GDM1 (cell line): ENCODE data around the gene MTMR3.

ENCODE experiments used
- DNase-seq: peaks from one replicate; lab custom pipeline; 2025; lab: John Stamatoyannopoulos, UW

Gene MTMR3

DNA sequence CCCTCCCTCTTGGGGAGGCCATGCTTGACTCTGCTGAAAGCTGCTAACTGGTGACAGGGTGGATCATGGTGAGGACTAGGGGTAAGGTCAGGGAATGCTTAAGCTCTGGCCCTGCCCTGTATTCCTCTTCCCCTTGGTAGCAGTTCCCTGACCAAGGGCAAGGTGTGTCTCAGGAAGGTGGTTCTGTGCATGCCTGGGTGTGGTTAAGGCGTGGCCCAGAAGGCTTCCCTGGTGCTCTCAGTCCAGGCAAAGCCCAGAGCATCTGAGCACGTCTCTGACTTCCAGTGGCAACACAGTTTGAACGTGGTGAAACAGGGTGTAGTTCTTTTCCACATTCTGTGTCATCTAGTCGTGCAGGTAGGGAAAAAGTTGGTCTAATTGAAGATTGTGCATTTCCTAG is 144.2 kb downstream of the MTMR3 start:
- no peak for DNase-seq

DNA sequence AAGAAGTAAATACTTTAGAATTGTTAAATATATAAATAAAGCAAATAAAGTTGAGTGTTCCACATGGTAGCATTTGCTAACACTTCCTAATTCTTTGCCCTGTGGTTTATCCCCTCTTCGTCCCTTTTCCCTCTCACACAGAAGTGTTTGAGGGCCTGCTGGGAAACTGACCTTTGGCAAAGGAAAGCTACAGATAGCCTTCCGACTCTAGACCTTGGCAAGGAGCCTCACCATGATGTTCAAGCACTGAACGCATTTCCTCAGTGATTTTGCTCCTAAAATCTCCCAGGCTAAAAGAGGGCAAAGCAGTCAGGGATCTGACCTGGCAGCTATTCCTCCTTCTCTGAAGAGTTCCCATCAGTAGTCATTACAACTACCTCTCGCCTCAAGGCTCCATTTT is 144.8 kb downstream of the MTMR3 start:
- no peak for DNase-seq

DNA sequence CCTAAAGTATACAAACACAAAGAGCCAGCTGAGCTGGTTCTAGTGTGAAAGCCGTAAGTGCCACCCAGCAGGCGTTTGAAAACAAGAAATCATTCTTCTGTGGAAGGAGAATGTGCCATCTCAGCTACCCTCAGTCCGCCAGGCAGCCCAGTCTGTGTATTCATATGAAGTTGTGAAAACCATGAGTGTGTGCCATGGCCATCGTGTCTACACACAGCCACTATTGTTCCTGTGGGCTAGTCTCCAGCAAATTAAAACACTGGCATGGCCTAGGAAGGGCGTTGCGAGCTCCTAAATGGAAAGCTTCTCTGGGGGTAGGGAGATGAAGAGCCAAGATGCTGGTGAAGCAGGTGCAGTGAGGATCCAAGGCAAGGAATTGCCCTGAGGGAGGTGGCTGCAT is 145.8 kb downstream of the MTMR3 start:
- no peak for DNase-seq

DNA sequence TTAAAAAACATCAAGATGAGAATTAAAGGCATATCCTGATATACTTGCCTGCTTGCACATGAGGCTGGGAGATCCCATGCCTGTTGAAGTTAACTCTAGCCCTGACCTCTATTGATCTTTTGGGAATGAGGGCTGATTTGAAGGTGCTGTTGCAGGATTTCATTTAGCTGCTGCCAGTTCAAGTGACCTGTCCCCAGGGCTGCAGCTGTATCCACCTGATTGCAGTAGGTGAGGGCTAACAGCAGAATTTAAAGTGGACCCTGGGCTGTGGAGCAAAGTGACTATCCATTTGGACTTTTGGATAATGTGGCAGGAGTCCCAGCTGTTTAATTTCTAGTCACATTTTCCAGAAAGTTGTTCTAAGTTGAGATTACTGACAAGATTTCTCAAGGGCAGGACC is 146.5 kb downstream of the MTMR3 start:
- no peak for DNase-seq

DNA sequence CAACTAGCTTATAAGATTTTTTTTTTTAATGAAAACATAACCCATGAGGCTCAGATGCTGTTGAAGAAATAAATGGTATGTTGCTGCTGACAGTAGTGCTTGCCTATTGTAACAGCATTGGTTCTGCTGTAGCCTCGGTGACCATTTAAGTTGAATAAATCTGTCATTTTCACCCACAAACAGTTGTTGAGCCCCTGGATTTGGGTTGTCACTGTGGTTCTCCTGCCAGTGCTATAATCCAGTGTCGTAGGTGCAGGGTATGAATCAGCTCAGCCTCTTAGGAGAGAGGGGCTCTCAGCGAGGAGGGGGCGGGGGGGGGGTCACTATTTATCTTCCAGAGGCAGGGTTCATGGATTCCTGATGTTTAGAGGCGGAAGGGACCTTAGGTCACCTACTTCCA is 147.4 kb downstream of the MTMR3 start:
- DNase-seq, result no peak

DNA sequence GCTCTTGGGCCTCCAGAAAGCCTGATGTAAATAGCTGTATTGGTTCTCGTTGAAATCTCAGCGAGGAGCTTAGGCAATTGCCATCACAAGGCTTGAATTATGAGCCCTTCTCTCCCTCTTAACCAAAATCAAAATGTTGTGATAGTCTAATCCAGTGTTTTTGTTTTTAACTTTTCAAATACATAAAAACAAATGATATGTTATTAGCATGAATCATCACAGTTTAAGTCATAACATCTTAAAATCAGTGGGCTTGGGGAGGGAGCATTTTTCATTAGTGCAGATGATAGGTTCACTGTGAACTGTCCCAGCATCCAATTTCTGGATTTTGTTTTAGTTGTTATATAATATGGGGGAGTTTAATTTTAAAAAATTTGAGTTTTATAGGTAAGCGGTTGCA is 148.4 kb downstream of the MTMR3 start:
- DNase-seq, result no peak

DNA sequence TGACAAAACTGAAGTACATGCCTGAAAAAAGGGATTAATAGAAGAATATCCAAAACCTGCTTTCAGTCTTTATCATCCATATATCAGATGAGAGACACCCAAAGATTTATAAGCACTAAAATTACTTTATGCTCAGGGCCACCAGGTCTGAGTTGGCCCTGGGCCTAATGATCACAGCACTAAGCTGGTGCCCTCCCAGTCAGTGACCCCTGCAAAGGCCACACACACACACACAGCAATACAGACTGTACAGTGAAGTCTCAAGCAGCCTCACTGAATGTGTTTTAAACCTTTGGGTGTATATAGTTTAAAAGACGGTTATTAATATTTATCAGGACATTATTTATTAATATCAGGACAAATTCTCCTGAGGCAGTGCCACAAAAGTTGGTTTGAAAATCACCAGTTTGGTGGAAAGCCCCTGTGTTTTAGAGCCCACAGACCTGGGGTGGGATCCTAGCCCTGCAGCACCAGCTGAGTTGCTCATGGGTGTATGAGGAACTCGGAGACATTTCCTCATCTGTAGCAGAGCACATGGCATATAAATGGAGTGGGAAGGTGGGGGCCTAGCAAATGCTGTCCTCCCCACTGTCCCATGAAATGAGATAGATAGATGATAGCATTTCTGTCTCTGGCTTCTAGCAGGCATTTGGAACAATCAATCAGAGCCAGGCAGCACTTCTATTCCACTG is 148.9 kb downstream of the MTMR3 start:
- DNase-seq, result no peak

DNA sequence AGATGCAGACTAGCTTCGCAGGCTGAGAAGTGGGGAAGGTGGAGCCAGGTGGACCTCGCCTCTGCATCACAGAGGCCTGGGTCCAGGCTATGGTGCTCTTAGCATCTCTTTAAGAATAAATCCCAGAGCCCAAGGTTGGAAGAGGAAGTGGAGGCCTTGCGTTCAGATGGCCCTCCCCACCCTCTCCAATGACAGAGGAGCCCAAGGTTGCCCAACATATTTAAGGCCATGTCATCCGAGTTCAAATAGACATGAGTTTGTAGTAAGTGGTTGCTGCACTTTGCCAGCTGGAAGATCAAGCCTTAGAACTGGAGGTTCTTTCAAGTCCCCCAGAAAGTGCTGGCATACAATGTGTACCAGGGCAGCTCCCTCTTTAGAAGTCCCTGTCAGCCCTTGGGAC is 150.2 kb downstream of the MTMR3 start:
- DNase-seq, result no peak

DNA sequence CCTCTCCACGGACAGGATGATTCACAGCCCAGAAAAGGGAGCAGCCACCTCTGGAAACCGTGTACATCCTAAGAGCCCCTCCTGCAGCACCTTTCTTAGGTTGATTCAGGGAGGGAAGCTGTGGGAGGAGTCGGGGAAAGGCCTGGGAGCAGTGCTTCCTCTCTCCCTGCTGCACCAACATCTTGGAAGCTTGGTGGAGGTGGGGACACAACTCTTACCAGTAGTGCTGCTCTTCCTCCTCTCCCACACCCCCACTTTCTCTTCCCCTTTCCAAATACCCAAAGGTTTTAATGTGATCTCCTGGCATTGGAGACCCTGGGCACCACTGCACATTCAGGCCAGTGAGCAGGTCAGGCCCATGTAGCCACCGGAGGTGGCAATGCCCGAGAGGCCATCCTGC is 150.9 kb downstream of the MTMR3 start:
- no peak for DNase-seq

DNA sequence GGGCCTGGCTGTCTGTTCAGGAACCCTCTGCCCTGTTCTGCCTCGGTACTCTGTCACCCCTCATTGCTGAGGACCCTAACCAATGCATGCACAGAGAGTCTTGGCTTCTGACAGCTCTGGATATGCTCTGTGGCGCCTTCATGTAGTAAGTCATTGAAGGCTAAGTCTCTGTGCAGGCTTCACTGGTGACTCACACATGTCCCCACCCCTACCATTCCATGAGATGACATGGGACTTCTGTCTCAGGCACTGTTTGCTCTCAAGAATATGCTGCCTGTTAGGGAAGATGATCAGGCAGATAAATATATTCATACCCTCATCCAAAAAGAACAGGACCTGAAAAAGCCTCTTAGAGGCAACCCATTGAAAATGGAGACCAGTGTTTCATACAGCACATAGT is 153.7 kb downstream of the MTMR3 start:
- DNase-seq, result no peak

DNA sequence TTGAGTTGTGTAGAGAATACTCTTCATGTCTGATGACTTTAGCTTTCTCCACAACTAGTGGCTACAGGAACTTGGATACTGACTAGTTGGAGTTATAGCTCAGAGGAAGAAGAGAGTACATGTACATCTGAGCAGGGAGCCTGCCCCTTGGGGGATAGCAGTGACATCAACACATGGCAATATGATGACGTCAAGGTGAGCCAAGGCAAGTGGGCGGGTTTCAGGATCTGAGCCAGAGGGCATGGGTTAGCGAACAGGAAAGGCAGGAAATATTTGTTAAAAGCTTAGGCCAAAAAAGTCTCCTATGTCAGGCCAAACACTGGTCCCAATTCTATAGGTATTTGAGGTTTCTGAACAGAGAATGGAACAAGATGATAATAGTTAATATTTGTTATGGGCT is 155.2 kb downstream of the MTMR3 start:
- DNase-seq, result no peak

DNA sequence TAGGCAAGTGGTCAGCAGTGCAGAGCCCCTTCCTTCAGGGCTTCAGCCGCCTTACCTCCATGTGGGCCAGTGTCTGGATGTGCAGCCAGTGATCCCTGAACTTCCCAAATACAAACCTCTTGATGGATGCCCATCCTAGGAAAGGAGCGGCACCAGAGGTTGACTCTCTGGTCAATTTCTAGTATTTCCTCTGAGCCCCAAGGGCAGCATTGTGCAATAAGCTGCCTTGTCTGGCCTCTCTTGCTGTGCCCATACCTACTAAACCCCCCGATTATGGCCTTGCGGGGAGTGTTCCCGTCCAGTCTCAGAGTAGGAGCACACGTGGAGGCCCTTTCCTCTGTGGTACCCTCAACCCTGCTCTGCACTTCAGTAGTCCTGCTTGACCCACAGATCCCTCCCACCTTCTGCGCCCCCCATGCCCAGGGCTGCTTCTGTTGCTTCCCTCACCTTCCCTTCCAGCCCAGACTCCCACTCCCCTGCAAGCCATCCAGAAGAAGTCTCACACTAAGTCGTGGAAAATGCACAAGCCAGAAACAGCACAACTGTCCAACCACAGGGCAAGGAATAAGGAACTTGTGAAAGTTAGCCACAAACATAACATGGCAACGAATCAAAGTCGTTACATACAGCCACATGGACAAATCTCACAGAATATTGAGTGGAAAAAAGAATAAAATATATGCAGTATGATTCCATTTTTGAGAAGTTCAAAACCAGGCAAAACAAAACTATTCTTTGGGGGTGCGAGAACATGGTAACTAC is 157.7 kb downstream of the MTMR3 start:
- DNase-seq, result no peak

DNA sequence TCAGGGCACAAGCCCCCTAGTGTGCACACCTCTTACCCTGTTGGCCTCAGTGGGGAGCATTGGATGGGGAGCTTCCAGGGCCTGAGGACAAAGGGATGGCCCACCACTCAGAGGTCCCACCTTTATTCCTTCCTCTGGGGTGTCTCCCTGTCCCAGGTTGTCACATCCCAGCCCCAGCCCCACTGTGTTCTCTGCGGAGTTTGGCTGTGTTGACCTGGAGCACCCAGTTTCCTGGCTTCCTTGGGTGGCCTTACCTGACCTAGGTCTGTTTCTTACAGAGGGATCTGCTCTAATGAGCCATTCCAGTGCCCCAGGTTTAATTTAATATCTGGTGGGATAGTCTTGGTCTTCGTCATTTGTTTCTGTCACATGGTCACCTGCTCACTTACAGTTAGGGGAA is 158.5 kb downstream of the MTMR3 start:
- DNase-seq, result no peak

DNA sequence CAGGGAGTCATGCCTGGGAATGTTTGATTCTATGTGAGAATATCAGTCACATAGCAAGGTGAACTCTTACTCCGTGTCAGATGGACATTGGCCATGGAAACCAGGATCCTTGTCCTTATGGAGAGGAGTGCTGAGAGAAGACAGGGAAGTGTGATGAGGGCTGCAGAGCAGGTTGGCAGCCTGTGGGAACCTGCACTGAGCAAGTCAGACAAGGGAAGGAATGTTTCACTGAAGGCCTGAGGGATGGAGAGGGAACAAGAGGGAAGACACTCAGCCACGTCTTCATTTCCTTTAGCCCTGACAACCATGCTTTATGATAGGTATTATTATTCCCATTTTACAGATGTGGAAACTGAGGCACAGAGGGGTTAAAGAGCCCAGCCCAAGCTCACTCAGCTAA is 158.9 kb downstream of the MTMR3 start:
- no peak for DNase-seq

DNA sequence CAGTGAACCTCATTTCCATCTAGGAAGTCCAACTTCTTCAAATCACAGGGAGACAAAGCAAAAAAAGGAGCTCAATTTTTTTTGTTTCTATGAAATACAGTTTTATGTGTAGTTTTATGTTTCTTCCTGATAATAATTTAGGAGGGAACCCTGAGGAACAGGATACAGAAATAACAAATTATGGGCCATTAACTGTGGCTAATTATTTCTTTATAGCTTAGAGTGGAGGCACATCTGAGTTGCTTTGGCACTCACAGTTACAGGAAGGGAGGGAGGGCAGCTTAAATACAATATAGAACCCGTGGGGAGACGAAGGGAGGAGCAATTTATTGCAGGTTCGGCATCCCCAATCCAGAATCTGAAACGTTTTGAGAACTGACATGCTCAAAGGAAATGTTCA is 160.2 kb downstream of the MTMR3 start:
- DNase-seq, result no peak

DNA sequence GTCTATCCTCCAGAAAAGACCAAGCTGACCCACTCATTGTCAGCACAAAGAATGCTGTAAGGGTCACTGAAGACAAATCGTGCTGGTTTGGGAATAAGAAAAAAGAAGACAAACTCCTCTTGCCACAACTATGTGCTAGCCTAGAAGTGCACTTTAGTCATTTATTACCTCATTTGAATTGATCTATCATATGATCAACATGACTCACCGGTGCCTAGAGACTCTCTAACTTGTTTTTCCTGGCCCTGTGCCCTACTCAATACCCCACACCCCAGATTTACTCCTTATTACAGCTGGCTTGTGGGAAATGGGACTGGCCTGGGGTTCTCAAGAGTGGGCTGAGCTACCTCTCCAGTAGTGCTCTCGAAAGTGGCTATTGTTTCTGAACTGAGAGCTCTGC is 161.4 kb downstream of the MTMR3 start:
- no peak for DNase-seq

DNA sequence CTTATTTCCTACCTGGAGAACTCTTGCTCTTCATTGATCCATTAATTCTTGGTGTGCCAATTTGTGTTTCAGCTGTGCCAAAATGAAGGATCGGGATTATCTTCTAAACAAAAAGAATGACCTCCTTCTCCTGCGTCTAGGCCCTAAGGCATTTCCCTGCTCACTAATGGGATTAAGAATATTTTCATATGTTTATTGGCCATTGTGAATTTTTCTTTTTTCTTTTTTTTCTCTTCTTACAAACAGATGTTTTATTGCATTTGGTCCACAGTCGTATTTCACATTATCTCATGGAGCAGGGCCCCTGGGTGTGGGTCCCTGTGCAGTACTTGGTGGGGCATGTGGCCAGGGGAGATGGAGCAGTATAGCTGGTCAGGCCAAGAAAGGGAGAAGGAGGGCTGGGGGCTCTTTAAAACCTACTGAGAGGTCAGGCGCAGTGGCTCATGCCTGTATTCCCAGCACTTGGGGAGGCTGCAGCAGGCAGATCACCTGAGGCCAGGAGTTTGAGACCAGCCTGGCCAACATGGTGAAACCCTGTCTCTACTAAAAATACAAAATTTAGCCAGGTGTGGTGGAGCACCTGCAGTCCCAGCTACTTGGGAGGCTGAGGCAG is 162.0 kb downstream of the MTMR3 start:
- no peak for DNase-seq

DNA sequence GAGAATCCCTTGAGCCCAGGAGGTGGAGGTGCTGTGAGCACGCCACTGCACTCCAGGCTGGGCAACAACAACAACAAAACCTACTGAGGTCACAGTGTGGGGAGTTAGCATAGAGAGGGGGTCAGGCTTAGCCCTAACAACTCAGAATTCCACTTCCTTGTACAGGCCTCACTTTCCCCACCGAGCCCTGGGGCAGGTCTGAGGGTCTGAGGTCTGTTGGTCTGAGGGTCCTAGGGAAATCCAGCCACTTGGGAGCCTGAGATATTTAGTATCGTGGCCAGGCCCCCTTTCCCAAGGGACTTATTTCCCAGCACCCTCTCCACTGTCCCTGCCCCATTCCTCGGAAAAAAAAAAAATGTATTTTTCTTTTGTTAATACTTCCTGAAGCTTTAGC is 162.5 kb downstream of the MTMR3 start:
- no peak for DNase-seq

DNA sequence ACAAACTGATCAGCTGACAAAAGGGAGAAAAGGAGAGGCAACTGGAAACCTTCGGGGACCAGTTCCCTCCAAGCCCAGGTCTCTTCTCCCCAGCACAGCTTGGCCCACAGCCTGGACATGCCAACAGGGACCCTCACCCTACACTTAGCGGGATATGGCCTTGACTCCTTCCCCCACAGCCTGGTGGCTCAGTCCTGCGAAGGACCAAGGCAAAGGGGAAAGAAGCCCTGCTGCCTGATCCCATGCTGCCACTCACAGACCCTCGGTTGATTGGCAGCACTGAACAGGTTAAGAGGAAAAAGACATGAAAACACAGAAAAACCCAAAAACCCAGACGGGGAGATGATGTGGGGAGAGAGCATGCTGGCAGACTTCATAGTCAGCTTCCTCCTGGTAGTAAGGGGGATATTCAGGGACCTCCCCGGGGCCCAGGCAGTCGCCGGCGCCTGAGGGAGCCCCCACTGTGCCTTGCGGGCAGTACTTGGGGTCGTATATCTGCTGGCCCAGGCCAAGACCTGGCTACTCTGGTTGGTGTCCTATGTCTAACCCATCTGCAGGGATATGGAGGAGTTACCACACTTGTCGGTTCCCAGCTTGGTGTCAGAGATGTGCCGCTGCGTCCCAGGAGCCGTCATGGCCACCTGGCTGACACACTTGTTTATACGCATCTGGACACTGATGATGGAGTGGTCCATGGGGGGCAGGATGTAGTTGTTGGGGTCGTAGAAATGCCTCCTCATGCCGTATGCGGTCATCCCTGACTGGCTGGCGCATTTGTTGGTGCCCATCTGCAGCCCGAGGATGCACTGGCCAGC is 163.1 kb downstream of the MTMR3 start:
- DNase-seq, result no peak

DNA sequence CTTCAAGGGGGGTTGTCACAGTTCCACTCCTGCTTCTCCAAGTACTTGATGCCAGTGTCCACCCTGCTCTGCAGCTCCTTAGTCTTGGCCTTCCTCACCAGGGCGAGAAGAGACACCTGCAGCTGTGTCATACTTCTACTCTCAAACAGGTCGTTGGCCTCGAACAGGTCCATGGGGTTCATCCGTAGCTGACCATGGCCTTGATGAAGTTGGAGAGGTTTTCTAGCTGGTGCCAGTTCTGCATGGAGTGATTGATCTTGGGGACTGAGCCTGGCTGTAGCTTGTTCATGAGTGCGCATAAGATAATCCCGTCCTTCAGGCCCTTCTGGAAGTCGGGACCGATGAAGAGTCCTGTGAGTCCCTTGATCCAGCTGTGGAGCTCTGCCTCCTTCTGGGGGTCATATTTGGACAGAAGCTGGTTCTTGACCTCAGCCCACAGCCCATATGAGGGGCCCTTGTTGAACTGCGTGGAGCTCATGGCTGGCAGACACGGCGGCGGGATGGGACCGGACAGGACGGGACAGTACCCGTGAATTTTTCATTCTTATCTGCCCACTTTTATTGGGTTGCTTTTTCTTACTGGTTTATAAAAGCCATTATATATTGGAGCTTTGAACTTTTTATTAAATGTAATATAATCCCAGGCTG is 163.9 kb downstream of the MTMR3 start:
- no peak for DNase-seq

DNA sequence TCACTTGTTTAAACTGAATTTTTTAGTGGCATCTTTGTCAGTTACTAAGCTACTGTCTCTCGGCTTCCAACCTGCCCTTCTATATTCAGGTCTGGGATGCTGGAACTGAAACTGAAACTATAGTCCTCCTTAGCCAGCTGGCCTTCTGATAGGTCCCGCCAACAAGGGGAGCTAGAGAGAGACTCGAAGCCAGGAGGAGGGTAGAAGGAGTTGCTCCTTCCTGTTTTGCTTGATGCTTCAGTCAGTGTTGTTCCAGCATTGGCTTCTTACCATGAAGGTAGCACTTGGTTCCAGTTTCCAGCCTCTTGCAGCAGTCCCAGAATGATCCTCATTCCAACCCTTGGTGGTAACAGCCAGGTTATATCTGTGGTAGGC is 164.4 kb downstream of the MTMR3 start:
- DNase-seq, result no peak

DNA sequence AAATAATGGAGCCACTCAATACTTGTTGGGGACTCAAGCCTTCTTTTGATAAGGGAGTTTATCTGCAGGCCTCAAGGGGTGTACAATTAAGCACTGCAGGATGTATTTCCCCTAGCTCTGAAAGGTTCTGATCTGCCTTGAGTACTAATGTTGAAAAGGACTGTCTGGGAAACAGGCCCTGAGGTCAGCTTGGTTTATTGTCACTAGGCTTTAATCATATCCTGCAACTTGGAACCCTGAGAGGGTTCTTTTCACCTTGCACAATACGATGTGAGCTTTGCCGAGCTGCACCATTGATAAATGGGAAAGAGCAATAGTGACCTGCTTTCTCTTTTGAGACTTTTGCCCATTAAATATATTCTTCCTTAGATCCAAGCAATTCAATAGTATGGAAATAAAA is 165.7 kb downstream of the MTMR3 start:
- no peak for DNase-seq
